HG03135 (cell line): ENCODE measurements around the gene ATG2B.

ENCODE experiments used
- ATAC-seq: cut with Tn5 transposase; IDR thresholded peaks from one replicate; pipeline ENCODE4 v1.9.1; 2021; ENCODE audit warnings: mild to moderate bottlenecking, moderate library complexity; ENCODE audit not compliant: unreplicated experiment

Gene ATG2B

GRCh38 chr14:96309896-96310330 lies 53.2 kb downstream of the ATG2B start:
- ATAC-seq: no peak

GRCh38 chr14:96309133-96309895 lies 53.8 kb downstream of the ATG2B start:
- ATAC-seq: no peak

GRCh38 chr14:96307434-96307833 lies 55.7 kb downstream of the ATG2B start:
- no peak for ATAC-seq

DNA sequence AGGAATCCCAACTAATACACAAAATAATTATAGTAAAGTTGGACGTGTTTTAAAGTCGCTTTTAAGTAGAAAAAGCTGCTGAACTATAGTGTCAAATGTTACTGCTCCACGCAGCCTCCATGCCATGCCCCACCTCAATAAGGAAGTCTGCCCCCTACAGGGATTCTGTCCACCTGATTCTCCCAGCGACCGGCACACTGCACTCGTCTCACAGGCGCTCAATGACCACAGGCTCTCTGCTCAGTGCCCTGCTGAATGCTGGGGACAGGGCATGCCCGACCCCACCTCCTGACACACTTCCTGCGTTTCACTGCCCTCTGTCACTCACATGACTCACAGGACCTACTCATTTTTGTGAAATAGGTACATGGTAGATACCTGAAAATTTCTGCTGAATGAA lies 58.2 kb downstream of the ATG2B start:
- no peak for ATAC-seq

GRCh38 chr14:96303981-96304380 lies 59.2 kb downstream of the ATG2B start:
- no peak for ATAC-seq

DNA sequence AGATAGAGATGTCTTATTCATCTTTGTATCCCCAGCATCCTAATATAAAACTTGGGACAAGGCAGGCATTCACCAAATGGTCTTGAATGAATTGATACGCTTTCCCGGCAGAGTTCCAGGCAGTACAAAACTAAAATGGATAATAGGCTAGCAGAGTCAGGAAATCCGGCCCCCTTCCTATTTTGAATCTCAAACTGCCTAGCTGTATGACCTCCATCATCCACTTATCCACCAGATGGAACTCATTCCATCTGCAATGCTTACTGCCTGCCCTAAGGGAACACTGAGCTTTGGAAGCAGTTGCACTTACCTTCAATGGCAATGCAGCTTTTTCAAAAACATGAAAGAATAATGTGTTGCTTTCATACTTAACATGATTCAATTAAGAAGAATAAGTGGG lies 63.7 kb downstream of the ATG2B start:
- no peak for ATAC-seq

GRCh38 chr14:96297997-96298515 lies 65.1 kb downstream of the ATG2B start:
- no peak for ATAC-seq

GRCh38 chr14:96297000-96297399 lies 66.1 kb downstream of the ATG2B start:
- ATAC-seq: no peak

- ATAC-seq: no peak
These were observed 68.9 kb downstream of the ATG2B start for GRCh38 chr14:96294246-96294645.

DNA sequence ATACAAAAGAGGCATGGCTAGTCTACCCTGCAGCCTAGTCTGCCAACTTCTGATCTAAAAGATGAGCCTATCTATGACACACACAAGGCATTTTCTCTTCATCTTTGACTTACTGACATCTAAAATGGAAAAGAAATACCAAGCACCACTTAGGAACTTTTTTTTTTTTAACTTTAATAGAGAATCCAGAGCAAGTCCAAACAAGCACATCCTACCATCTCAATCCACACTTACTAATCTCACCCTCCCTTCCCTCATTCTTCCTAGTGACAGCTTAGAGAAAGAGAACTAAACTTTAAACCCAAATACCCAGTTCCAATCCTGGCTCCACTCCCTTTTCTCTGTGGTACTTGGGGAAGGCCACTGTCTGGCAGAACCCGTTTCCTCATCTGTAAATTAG lies 75.3 kb downstream of the ATG2B start:
- no peak for ATAC-seq

GRCh38 chr14:96286251-96286650 lies 76.9 kb downstream of the ATG2B start:
- no peak for ATAC-seq

DNA sequence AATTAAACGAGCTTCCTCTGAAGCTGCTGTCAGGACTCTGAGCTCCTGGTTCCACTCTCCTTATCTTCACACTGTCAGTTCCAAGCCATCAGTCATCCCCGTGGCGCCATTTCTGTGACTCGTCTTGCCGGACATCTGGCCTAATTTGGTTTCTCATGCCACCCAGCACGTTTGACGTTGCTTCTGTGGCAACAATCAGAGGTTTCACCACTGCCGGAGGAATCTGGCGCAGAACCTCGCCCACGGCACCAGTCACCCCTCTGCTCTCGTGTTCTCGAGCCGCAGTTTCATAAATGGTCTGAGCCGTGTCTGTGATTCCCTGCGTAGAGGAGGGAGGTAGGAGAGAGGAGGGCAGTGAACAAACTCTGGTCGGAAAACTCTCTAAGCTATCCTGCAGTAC lies 77.5 kb downstream of the ATG2B start:
- no peak for ATAC-seq

DNA sequence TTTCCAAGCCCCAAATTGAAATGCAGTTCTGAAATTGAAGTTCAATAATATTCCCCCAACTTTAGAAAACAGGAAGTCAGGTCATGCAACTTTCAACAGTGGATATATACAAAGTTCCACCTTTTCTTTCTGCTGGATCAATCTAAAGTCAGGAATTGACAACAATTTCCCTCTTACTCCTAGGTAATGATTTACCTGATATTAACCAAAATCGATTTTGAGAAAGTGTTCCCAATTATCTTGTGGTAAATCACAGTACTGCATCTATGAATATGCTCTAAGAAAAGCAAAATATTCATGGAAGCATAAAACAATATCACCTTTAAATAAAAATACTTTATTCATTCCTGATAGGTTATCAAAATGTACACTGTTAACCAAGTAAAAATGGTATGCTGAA lies 78.7 kb downstream of the ATG2B start:
- no peak for ATAC-seq

DNA sequence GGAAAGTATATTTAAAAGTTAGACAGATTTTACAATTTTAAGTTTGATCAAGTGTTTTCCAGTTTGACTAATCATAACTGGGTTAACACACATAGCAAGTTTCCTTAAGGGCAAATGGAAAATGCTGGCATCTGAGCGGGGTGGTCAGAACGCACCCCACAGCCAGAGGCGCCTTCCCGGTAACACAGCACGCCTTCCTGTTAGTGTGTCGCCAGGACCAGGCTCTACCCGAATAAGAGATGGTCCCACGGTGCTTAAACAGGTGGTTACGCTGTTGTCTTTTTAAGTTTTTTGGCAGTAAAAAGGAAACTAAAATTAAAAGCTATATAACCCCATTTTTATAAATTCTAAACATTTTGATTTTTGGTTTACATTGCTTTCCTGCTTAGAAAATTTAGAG lies 79.1 kb downstream of the ATG2B start:
- no peak for ATAC-seq

DNA sequence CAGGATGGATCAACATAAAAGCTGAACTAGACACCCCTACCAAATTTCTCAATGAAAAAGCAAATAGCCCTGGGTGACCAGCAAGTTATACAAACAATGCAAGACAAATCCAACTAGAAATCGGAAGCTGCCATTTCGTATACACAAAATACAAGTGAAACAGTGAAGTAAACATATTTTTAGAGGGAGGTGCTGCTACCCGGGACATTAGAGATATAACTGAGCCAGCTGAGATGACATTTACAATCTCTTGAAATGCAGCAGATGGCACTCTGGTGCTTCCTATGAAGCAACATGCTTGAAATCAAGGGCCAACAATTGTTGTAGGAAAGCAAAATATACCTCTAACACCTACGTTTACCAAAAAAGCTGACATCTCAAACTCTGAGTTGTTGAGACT lies 81.7 kb downstream of the ATG2B start:
- no peak for ATAC-seq

- no peak for ATAC-seq
These were observed 83.0 kb downstream of the ATG2B start for GRCh38 chr14:96280104-96280503.

- ATAC-seq: no peak
These were observed 83.6 kb downstream of the ATG2B start for GRCh38 chr14:96279564-96279963.

DNA sequence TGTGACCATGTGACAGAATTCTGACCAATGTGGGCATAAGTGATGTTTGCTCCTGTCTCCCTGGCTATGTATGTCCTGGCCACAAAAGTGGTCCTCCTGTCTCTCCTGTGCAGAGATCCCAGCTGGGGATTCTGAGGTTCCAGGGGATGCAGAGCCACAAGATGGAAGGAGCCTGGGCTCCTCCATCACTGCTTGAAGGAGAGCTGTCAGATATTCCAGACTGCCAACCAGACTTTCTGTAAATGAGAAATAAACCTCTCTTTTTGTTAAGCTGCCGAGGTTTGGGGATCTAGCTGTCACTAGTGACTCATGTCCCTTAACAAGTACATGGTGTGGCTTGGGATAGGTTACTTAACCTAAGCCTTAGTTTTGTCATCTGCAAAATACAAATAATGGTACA lies 85.3 kb downstream of the ATG2B start:
- no peak for ATAC-seq

- ATAC-seq: no peak
These were observed 87.7 kb downstream of the ATG2B start for GRCh38 chr14:96275177-96276112.

DNA sequence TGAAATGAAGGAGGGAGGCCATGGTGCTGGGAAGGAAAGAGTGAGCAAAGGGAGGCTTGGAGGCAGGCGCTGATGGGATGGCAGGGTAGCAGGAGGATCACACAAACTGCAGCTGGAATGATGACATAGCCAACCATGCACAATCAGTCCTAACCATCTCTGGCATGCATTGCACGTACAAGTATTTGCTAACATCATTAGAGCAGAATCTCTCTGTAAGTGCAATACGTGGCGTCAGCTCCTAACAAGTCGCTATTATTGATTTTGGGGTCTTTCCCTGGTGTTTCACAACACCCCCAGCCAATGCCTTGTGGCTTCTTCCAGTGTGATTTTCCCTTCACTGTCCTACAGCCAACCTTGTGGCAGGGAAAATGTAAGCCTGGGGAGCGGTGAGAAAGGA lies 88.6 kb downstream of the ATG2B start:
- no peak for ATAC-seq

GRCh38 chr14:96274122-96274521 lies 89.0 kb downstream of the ATG2B start:
- ATAC-seq: no peak

DNA sequence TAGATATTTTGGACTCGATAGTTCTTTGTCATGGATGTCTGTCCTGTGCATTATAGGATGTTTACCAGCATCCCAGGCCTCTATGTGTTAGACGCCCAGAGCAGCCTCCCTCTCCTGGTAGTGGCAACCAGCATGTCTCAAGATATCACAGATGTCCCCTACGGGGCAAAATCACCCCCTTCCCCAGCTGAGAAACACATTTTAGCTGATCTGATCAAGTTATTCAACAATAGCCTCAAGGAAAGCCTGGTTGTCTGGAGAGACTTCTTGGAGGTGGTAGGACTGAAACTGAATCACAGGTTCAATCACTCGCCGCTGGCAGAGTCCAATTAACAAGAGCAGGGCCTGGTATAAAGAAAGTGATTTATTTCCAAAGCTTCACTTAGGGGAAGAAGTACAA lies 89.5 kb downstream of the ATG2B start:
- ATAC-seq: no peak
